ENCODE measurements around the gene CFAP46.

DNA sequence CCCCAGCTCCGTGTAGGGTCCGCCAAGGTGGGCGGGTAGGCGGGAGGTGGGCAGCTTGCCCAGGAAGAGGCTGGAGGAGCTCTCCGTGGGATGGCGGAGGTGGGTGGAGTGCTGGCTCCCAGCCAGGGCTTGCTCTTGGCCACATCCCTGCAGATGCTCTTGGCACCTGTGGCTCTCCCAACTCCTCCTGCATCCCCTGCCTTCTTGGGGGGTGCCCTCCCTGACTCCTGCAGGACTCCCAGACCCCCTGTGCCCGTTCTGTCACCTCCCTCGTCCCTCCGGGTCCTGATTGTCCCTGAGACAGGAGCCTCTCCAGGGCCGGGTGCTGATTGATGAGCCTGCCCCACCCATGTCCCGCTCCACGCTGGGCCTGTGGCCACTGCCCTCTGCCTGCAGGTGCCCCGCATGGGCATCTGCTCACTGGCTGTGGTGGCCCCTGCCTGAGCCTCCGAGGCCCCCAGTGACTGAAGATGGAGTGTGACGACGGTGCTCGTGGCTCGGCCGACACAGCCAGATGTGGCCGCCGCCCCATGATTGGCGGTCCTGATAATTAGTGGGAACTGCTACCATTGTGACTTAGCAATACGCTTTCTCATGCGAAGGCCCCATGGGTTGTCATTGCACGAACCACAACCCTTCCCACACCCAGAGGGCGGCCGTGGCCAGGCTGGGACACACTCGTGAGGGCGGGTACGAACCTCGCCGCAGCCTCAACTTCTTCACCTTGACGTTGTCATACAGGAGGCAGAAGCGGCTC is 23.6 kb downstream of the CFAP46 start:
- TF ChIP-seq CTCF (conservative IDR thresholded peaks at IDR 0.05; ENCODE audit: low read depth in 2 of 2) (no peak), POLR2AphosphoS5 (IDR thresholded peaks at IDR 0.05; ENCODE audit: low read depth) (no peak), EZH2phosphoT487 (IDR thresholded peaks at IDR 0.05; ENCODE audit: unreplicated experiment) (no peak), EZH2 (IDR thresholded peaks at IDR 0.05; ENCODE audit: low read depth, unreplicated experiment) (no peak), JUNB (IDR thresholded peaks at IDR 0.05; ENCODE audit: unreplicated experiment) (no peak), CREB1 (CRISPR knock-in tag; IDR thresholded peaks at IDR 0.05; ENCODE audit: low read depth) (no peak), NANOG (IDR thresholded peaks at IDR 0.05; ENCODE audit: borderline replicate concordance) (no peak), ZNF331 (CRISPR knock-in tag; IDR thresholded peaks at IDR 0.05; ENCODE audit: low read depth) (no peak), ZNF114 (CRISPR knock-in tag; IDR thresholded peaks at IDR 0.05) (no peak)
- TF ChIP-seq, protein P1, sequence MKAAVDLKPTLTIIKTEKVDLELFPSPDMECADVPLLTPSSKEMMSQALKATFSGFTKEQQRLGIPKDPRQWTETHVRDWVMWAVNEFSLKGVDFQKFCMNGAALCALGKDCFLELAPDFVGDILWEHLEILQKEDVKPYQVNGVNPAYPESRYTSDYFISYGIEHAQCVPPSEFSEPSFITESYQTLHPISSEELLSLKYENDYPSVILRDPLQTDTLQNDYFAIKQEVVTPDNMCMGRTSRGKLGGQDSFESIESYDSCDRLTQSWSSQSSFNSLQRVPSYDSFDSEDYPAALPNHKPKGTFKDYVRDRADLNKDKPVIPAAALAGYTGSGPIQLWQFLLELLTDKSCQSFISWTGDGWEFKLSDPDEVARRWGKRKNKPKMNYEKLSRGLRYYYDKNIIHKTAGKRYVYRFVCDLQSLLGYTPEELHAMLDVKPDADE (IDR thresholded peaks at IDR 0.05), result no peak
- TF ChIP-seq, protein P2, sequence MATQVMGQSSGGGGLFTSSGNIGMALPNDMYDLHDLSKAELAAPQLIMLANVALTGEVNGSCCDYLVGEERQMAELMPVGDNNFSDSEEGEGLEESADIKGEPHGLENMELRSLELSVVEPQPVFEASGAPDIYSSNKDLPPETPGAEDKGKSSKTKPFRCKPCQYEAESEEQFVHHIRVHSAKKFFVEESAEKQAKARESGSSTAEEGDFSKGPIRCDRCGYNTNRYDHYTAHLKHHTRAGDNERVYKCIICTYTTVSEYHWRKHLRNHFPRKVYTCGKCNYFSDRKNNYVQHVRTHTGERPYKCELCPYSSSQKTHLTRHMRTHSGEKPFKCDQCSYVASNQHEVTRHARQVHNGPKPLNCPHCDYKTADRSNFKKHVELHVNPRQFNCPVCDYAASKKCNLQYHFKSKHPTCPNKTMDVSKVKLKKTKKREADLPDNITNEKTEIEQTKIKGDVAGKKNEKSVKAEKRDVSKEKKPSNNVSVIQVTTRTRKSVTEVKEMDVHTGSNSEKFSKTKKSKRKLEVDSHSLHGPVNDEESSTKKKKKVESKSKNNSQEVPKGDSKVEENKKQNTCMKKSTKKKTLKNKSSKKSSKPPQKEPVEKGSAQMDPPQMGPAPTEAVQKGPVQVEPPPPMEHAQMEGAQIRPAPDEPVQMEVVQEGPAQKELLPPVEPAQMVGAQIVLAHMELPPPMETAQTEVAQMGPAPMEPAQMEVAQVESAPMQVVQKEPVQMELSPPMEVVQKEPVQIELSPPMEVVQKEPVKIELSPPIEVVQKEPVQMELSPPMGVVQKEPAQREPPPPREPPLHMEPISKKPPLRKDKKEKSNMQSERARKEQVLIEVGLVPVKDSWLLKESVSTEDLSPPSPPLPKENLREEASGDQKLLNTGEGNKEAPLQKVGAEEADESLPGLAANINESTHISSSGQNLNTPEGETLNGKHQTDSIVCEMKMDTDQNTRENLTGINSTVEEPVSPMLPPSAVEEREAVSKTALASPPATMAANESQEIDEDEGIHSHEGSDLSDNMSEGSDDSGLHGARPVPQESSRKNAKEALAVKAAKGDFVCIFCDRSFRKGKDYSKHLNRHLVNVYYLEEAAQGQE (IDR thresholded peaks at IDR 0.05; ENCODE audit: unreplicated experiment), result no peak
